ENCODE results near the gene NEURL1.

DNA sequence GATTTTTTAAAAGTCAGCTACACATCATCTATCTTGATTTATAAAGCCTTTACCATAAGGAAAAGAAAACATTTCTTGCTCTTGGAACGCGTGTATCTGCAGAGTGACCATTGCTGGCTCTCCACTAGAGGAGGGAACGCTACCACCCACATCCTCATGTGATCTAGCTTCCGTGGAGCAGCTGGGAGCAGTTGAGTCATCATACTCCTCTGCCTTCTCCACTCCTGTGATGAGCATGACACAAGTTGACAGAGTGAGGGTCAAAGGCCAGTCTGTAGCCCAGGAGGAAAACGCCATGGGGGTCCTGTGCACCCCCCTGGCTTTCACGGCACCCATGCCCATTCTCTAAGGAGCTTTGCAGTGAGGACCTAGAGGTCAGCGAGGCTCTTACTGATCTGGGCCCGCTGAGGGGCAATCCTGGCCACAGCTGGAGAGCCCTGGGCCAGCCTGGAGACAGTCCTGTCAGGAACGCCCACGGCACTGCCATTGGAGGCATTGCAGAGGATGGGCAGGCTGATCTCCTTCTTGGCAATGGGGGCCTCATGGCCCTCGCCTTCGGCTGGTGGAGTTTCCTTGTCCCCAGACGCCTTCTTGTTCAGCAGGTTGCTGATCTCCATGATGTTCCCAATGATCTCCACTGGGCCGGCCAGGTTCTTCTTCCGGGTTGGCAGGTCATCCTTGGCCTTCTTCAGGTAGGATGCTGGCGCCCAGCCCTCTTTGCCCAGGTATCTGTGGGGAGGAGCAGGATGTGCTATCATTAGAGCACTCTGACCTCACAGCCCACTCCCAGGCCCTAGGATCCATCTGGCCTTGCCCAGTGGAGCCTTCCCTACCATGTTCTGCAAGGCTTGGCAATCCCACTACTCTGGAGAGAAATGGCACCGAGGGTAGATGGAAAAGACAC, 119.2 kb downstream of the NEURL1 start:
- no peak for TF ChIP-seq EZH2phosphoT487 (IDR thresholded peaks at IDR 0.05; ENCODE audit: borderline replicate concordance)
- TF ChIP-seq, protein P1, sequence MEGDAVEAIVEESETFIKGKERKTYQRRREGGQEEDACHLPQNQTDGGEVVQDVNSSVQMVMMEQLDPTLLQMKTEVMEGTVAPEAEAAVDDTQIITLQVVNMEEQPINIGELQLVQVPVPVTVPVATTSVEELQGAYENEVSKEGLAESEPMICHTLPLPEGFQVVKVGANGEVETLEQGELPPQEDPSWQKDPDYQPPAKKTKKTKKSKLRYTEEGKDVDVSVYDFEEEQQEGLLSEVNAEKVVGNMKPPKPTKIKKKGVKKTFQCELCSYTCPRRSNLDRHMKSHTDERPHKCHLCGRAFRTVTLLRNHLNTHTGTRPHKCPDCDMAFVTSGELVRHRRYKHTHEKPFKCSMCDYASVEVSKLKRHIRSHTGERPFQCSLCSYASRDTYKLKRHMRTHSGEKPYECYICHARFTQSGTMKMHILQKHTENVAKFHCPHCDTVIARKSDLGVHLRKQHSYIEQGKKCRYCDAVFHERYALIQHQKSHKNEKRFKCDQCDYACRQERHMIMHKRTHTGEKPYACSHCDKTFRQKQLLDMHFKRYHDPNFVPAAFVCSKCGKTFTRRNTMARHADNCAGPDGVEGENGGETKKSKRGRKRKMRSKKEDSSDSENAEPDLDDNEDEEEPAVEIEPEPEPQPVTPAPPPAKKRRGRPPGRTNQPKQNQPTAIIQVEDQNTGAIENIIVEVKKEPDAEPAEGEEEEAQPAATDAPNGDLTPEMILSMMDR (conservative IDR thresholded peaks at IDR 0.05; ENCODE audit: low read length), result no peak
